SU-DHL-6 (cell line): ENCODE measurements around the gene GSX1.

Experiments used
- EZH2phosphoT487 ChIP-seq: fragments of 200-600 bp; sonication (generic), shearing (Covaris generic); conservative IDR thresholded peaks from 2 replicates; pipeline ENCODE4 v1.6.1; 2018; ENCODE audit warnings: mild to moderate bottlenecking, antibody characterized with exemption, low read length, moderate library complexity, mixed read lengths
- TF ChIP-seq, protein P1 (sequence below): fragments of 200-600 bp; sonication (generic); IDR thresholded peaks from one replicate; pipeline ENCODE4 v1.5.1; 2017; ENCODE audit warnings: antibody characterized with exemption, mild to moderate bottlenecking, low read length, moderate library complexity; ENCODE audit not compliant: insufficient read depth, poor library complexity, severe bottlenecking

- TF ChIP-seq, protein P1, sequence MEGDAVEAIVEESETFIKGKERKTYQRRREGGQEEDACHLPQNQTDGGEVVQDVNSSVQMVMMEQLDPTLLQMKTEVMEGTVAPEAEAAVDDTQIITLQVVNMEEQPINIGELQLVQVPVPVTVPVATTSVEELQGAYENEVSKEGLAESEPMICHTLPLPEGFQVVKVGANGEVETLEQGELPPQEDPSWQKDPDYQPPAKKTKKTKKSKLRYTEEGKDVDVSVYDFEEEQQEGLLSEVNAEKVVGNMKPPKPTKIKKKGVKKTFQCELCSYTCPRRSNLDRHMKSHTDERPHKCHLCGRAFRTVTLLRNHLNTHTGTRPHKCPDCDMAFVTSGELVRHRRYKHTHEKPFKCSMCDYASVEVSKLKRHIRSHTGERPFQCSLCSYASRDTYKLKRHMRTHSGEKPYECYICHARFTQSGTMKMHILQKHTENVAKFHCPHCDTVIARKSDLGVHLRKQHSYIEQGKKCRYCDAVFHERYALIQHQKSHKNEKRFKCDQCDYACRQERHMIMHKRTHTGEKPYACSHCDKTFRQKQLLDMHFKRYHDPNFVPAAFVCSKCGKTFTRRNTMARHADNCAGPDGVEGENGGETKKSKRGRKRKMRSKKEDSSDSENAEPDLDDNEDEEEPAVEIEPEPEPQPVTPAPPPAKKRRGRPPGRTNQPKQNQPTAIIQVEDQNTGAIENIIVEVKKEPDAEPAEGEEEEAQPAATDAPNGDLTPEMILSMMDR, result no peak
- no peak for TF ChIP-seq EZH2phosphoT487
Observed at GRCh38 chr13:27797228-27797624, 4.9 kb downstream of the GSX1 start.
